Neural progenitor cell (in vitro differentiated cells): Measurements from ENCODE around the gene PBX4. TPM values are rescaled to one million over a fixed set of nuclear protein-coding genes. Genes with fewer than 3 reads are reported as not detected.
"Not testable (repeated sequence)": the region's sequence is repeated elsewhere in the genome, so short reads cannot be mapped to it uniquely, and the experiment has no call there.

Experiments used
- DNase-seq: peaks from one replicate; pipeline ENCODE4 v3.0.0-alpha.2; 2016; ENCODE audit warnings: low spot score
- H2AFZ ChIP-seq: fragments of 200-600 bp; sonication (generic); replicated peaks from 2 replicates; pipeline ENCODE4 v1.6.1; 2016; ENCODE audit warnings: antibody characterized with exemption
- H3F3A ChIP-seq: fragments of 200-600 bp; sonication (generic); 2 replicates; pipeline ENCODE4 v1.6.1; 2016; ENCODE audit warnings: antibody characterized with exemption, low read depth
- H3K27ac ChIP-seq: fragments of 200-600 bp; sonication (generic); 2 replicates; pipeline ENCODE4 v1.5.1; 2016; ENCODE audit warnings: mild to moderate bottlenecking
- H3K27me3 ChIP-seq: fragments of 200-600 bp; sonication (generic); 2 replicates; pipeline ENCODE4 v1.6.1; 2016; ENCODE audit warnings: mild to moderate bottlenecking, moderate library complexity
- H3K36me3 ChIP-seq: fragments of 200-600 bp; sonication (generic); 2 replicates; pipeline ENCODE4 v1.5.1; 2016
- H3K4me1 ChIP-seq: fragments of 200-600 bp; sonication (generic); 2 replicates; pipeline ENCODE4 v1.6.1; 2016; ENCODE audit warnings: mixed run types
- H3K4me2 ChIP-seq: fragments of 200-600 bp; sonication (generic); 2 replicates; pipeline ENCODE4 v1.6.1; 2016
- H3K4me3 ChIP-seq: fragments of 200-600 bp; sonication (generic); 2 replicates; pipeline ENCODE4 v1.5.1; 2016
- H3K79me2 ChIP-seq: fragments of 200-600 bp; sonication (generic); 2 replicates; pipeline ENCODE4 v1.6.1; 2016; ENCODE audit warnings: low read depth
- H3K9ac ChIP-seq: fragments of 200-600 bp; sonication (generic); 2 replicates; pipeline ENCODE4 v1.6.1; 2016
- H3K9me3 ChIP-seq: fragments of 200-600 bp; sonication (generic); 2 replicates; pipeline ENCODE4 v1.5.1; 2016; ENCODE audit warnings: low read depth
- H4K20me1 ChIP-seq: fragments of 200-600 bp; sonication (generic); 2 replicates; pipeline ENCODE4 v1.6.1; 2016; ENCODE audit warnings: low read depth
- H3K27ac Mint-ChIP-seq: 3 replicates; pipeline ENCODE4 v1.8.0; 2021; ENCODE audit warnings: mixed read lengths
- H3K27me3 Mint-ChIP-seq: 2 replicates; pipeline ENCODE4 v1.8.0; 2022; ENCODE audit warnings: low read depth, mild to moderate bottlenecking, inconsistent platforms, moderate library complexity, mixed read lengths; ENCODE audit not compliant: insufficient read depth
- H3K36me3 Mint-ChIP-seq: 3 replicates; pipeline ENCODE4 v1.8.0; 2021; ENCODE audit warnings: mixed read lengths
- H3K4me1 Mint-ChIP-seq: 3 replicates; pipeline ENCODE4 v1.8.0; 2021; ENCODE audit warnings: mixed read lengths
- H3K4me3 Mint-ChIP-seq: 3 replicates; pipeline ENCODE4 v1.8.0; 2021; ENCODE audit warnings: mild to moderate bottlenecking, moderate library complexity, mixed read lengths
- H3K9me3 Mint-ChIP-seq: 3 replicates; pipeline ENCODE4 v1.8.0; 2020; ENCODE audit warnings: mixed read lengths
- CTCF ChIP-seq: fragments of 200-600 bp; sonication (generic); IDR thresholded peaks from 2 replicates; pipeline ENCODE4 v1.5.1; 2017; ENCODE audit warnings: antibody characterized with exemption, mild to moderate bottlenecking
- EZH2 ChIP-seq: fragments of 200-600 bp; sonication (generic); IDR thresholded peaks from 2 replicates; pipeline ENCODE4 v1.6.1; 2017; ENCODE audit warnings: antibody characterized with exemption, mild to moderate bottlenecking, moderate library complexity
- EZH2phosphoT487 ChIP-seq: fragments of 200-600 bp; sonication (generic); IDR thresholded peaks from 2 replicates; pipeline ENCODE4 v1.6.1; 2017; ENCODE audit warnings: antibody characterized with exemption
- total RNA-seq: library from RNA; depleted of rRNA; stranded (reverse); fragments of >200 nt; gene quantifications from 2 replicates; pipeline ENCODE4 v1.2.3, GENCODE V29; 2015; ENCODE audit warnings: low replicate concordance

Gene PBX4
- total RNA-seq, 1 donor from 2014 or later, result 3.2 TPM

GRCh38 chr19:19615086-19615485, 3.4 kb downstream of the PBX4 start:
- Histone ChIP-seq H3K79me2 (no peaks in the 10 kb centered on the region), H3K36me3 (no peaks in the 10 kb centered on the region), H3K4me2 (no peak overlapping the region), H3K9ac (no peak overlapping the region), H2AFZ (no peak overlapping the region), H3K4me1 (peaks cover 5% of the 10 kb centered on the region), H3K4me3 (no peak overlapping the region), H3K27ac (no peak overlapping the region), H4K20me1 (no peaks in the 10 kb centered on the region), H3K9me3 (no peaks in the 10 kb centered on the region), H3F3A (peaks cover 14% of the 10 kb centered on the region), H3K27me3 (peaks cover 11% of the 10 kb centered on the region)
- H3K27ac Mint-ChIP-seq, result no peak overlapping the region
- H3K4me1 Mint-ChIP-seq, result peaks cover 47% of the 10 kb centered on the region
- no peaks in the 10 kb centered on the region for H3K9me3 Mint-ChIP-seq
- peaks cover 11% of the 10 kb centered on the region for H3K27me3 Mint-ChIP-seq
- no peak for DNase-seq
- no peak overlapping the region for H3K4me3 Mint-ChIP-seq
- H3K36me3 Mint-ChIP-seq, result peaks cover 2% of the 10 kb centered on the region
- TF ChIP-seq EZH2 (no peak), CTCF (no peak), EZH2phosphoT487 (no peak)

GRCh38 chr19:19613506-19613905, 5.0 kb downstream of the PBX4 start:
- H3K9me3 ChIP-seq, result no peaks in the 10 kb centered on the region
- Mint-ChIP-seq H3K4me3 (peak overlapping the region; percentile 14), H3K4me1 (peaks cover 35% of the 10 kb centered on the region), H3K27ac (peak overlapping the region; percentile 65), H3K36me3 (peaks cover 7% of the 10 kb centered on the region), H3K9me3 (no peaks in the 10 kb centered on the region), H3K27me3 (peaks cover 9% of the 10 kb centered on the region)
- no peak overlapping the region for H3K9ac ChIP-seq
- H3K4me2 ChIP-seq, result no peak overlapping the region
- H3K4me1 ChIP-seq, result peaks cover 5% of the 10 kb centered on the region
- peaks cover 11% of the 10 kb centered on the region for H3K27me3 ChIP-seq
- H3K79me2 ChIP-seq, result no peaks in the 10 kb centered on the region
- no peaks in the 10 kb centered on the region for H3K36me3 ChIP-seq
- no peak overlapping the region for H3K27ac ChIP-seq
- H2AFZ ChIP-seq, result no peak overlapping the region
- DNase-seq, result no peak
- H3F3A ChIP-seq, result peaks cover 4% of the 10 kb centered on the region
- TF ChIP-seq EZH2, result no peak
- TF ChIP-seq EZH2phosphoT487, result no peak
- no peak for TF ChIP-seq CTCF
- H3K4me3 ChIP-seq, result no peak overlapping the region
- H4K20me1 ChIP-seq, result no peaks in the 10 kb centered on the region

- no peak overlapping the region for H3K4me2 ChIP-seq
- H4K20me1 ChIP-seq, result no peaks in the 10 kb centered on the region
- no peaks in the 10 kb centered on the region for H3K9me3 ChIP-seq
- H3K4me3 ChIP-seq, result no peak overlapping the region
- Mint-ChIP-seq H3K4me1 (peaks cover 19% of the 10 kb centered on the region), H3K36me3 (peaks cover 6% of the 10 kb centered on the region), H3K4me3 (no peak overlapping the region), H3K27ac (no peak overlapping the region), H3K9me3 (no peaks in the 10 kb centered on the region), H3K27me3 (peaks cover 3% of the 10 kb centered on the region)
- H2AFZ ChIP-seq, result no peak overlapping the region
- H3K4me1 ChIP-seq, result peaks cover 5% of the 10 kb centered on the region
- TF ChIP-seq EZH2phosphoT487 (no peak), CTCF (no peak), EZH2 (no peak)
- no peaks in the 10 kb centered on the region for H3K27me3 ChIP-seq
- no peaks in the 10 kb centered on the region for H3K79me2 ChIP-seq
- H3K9ac ChIP-seq, result peak overlapping the region; percentile 8
- H3K36me3 ChIP-seq, result no peaks in the 10 kb centered on the region
- DNase-seq, result no peak
- no peaks in the 10 kb centered on the region for H3F3A ChIP-seq
- no peak overlapping the region for H3K27ac ChIP-seq
Measured at GRCh38 chr19:19610376-19611202, 7.9 kb downstream of the PBX4 start.

GRCh38 chr19:19606686-19607085, 11.8 kb downstream of the PBX4 start:
- not testable (repeated sequence) for DNase-seq, H2AFZ ChIP-seq, H3K27ac ChIP-seq, H3K36me3 ChIP-seq, H3K9me3 Mint-ChIP-seq, H3K4me2 ChIP-seq, H3K27ac Mint-ChIP-seq, H3K9ac ChIP-seq, H3K4me1 Mint-ChIP-seq, H3K79me2 ChIP-seq, H3K36me3 Mint-ChIP-seq, H3K4me3 ChIP-seq, H3K27me3 Mint-ChIP-seq, H3K9me3 ChIP-seq, H4K20me1 ChIP-seq, H3K4me3 Mint-ChIP-seq, H3F3A ChIP-seq, H3K27me3 ChIP-seq
- peaks cover 10% of the 10 kb centered on the region for H3K4me1 ChIP-seq
